Activated CD4-positive, alpha-beta T cell treated with anti-CD3 and anti-CD28 coated beads for 48 hours (primary cell): ENCODE data around the gene GLTP.
"Not testable (repeated sequence)": the region's sequence is repeated elsewhere in the genome, so short reads cannot be mapped to it uniquely, and the experiment has no call there.

ENCODE experiments used
- DNase-seq: peaks from one replicate; pipeline ENCODE4 v3.0.0-alpha.2; 2020

GLTP gene

DNA sequence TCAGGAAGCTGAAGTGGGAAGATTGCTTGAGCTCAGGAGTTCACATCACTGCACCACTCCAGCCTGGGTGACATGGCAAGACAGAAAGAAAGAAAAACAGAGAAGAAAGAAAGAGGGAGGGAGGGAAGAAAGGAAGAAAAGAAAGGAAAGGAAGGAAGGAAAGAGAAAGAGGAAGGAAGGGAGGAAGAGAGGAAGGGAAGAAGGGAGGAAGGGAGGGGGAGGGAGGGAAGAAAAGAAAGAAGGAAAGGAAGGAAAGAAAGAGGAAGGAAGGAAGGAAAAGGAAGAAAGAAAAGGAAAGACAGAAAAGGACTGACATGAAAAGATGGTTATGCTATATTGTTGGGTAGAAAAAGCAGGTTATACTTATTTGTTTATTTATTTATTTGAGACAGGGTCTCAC is 3.9 kb downstream of the GLTP start:
- DNase-seq, result no peak

DNA sequence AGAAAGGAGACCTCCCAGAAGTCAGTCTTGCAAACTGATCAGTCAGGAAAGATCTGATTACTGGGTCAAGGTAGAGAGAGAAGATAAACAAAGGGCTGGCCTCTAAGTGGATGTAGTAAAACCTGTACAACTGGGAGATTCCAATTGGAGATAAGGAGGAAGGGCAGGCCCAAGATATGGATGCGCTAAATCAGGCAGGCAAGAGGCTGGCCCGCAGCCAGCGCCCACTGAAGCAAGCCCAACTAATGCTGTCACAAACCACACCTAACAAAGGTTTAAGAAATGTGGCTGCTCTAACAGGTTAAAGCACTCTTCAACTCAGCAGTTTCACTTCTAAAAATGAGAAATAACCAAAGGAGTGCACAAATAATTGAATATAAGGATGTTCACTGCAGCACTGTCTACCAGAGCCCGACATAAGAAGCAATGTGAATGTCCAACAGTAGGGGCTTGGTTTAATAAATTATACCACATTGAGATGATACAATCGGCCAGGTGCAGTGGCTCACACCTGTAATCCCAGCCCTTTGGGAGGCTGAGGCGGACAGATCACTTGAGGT is 4.7 kb downstream of the GLTP start:
- no peak for DNase-seq

DNA sequence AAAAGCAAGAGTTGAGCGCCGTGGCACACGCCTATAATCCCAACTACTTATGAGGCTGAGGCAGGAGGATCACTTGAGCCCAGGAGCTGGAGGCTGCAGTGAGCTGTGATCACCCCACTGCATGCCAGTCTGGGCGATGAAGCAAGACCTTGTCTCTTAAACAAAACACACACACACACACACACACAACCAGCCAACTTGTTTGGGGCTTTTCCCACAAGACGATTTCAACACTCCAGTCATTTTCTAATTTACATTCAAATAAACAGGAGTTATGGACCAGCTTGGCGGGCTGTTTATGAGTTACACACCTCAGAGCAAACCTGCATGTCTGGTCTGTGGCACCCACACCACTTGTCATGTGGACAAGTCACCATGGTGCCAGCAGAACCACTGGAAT is 6.7 kb downstream of the GLTP start:
- no peak for DNase-seq

GRCh38 chr12:109871668-109872314 is 8.6 kb downstream of the GLTP start:
- DNase-seq, result no peak

DNA sequence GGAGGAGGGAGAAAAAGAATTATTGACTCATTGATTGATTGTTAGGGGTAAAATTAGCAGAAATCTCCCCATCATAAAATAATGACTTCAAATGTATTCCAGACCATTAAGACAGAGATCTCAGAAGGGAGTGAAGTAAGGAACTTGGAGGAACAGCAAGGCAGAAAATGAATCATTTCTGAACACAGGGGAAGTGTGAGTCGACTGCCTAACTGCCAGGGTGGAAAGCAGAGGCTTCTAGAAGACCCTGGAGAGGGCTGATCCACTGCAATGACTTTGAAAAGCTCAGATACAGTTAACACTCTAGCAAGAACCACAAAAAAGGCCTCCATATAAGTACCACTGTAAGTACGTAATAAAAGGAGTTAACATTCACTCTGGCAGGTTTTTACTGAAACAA is 9.7 kb downstream of the GLTP start:
- no peak for DNase-seq

GRCh38 chr12:109868182-109869051 is 11.9 kb downstream of the GLTP start:
- no peak for DNase-seq

DNA sequence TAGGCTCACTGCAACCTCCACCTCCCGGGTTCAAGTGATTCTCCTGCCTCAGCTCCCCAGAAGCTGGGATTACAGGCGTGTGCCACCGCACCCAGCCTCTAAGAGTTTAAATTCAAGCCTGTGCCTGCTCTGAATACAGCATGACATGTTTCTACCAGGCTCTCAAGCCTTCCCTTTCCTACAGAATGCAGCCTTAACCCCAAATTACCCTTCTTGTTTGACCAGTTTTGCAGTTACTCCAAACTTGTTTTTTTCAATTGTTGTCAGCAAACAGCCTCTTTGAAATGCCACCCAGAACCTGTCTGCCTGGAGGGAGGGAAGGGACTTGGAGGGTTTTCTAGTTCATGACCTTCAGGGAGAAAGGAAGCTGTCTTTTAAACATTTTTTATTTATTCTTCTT is 15.4 kb downstream of the GLTP start:
- no peak for DNase-seq

DNA sequence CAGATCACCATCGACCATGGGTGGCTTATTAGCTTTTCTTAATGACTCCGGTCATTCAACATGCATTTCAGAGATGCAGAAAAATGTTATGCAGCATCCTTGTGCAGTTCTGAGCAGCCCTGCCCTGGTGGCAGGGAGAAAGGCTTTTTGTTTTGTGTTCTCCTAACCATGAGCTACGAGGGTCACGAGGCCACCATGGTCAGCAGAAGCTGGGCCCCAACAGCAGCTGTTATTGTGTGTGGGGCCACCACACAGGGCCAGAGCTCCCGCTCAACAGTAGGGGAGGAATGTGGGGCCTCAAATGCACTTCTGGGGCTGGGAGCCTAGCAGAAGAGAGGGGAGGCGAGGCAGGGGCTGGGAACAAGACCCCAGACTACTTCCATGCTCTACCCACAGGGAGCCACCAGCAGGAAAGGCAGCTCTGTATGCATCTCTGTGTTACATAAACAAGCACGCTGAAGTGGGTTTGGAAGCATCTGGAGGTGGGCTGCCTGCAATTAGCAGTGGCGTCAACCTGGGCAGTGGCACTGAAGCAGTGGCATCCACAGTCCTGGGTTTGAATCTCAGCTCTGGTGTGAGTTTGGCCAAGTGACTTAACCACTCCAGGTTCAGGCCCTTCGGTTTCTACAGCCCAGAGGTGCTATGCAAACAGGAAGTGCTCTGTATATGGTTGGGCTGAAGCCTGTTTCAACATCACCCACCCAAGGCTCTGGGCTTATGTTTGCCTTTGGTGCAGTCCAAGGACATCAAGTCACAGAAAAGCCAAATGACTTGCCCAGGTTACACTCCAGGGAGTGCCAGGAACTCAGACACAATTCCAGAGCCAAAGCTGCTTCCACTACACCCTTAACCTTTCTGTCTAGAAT is 16.3 kb downstream of the GLTP start:
- no peak for DNase-seq

DNA sequence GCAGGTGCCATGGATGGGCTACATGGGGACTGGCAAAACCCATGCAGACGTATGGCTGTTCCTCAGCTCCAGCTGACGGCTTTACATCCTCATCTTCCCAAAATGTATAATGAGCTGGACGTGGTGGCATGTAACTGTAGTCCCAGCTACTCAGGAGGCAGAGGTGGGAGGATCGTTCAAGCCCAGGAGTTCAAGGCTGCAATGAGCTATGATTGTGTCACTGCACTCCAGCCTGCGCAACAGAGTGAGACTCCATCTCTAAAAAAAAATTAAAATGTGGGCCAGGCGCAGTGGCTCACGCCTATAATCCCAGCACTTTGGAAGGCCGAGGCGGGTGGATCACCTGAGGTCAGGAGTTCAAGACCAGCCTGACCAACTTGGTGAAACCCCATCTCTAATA is 17.9 kb downstream of the GLTP start:
- DNase-seq, result not testable (repeated sequence)

DNA sequence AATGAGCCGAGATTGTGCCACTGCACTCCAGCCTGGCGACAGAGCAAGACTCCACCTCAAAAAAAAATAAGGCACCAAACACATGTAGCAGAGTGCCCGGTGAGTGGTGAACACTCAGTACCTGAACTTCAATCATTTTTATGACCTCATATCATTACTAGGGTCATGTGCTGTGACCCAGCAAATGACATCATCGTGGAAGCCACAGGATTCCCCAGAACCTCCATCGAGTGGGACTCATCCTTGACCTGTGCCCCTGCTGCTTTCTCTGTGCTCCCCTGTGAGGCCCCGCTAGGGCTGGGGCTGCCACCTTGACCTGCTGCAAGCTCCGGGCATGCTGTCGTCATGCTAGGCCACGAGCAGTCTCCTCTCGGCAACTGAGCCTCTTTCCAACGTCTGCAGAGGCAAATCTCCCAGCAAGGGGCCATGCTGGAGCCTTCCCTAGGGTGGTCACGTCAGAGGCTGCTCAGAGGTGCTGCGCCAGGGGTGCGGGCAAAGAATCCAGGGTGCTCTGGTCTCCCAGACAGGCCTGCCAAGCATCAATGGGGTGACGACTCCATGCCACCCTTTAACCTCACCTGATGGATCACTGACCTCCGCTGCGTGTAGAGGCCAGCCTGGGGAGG is 18.5 kb downstream of the GLTP start:
- DNase-seq, result no peak

DNA sequence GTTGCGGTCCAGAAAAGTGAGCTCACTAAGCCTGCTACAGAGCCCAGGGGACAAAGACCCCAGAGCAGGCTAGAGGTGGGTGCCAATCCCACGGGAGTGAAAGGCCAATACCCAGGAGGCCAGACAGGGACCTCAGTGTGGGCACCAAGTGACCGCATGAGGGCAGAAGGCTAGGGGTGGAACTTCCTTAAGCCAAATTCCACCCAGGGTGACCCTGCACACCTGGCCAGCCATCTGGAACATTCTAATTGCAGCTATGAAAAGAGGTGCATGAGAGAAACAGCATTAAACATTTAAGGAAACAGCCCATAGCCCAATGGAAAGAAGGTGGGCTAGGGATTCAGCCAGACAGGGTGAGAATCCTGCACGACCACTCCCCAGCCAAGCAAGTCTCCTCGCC is 19.4 kb downstream of the GLTP start:
- no peak for DNase-seq

GRCh38 chr12:109858764-109859163 is 21.6 kb downstream of the GLTP start:
- no peak for DNase-seq

GRCh38 chr12:109857715-109858114 is 22.6 kb downstream of the GLTP start:
- no peak for DNase-seq

GRCh38 chr12:109855377-109855776 is 25.0 kb downstream of the GLTP start:
- no peak for DNase-seq

DNA sequence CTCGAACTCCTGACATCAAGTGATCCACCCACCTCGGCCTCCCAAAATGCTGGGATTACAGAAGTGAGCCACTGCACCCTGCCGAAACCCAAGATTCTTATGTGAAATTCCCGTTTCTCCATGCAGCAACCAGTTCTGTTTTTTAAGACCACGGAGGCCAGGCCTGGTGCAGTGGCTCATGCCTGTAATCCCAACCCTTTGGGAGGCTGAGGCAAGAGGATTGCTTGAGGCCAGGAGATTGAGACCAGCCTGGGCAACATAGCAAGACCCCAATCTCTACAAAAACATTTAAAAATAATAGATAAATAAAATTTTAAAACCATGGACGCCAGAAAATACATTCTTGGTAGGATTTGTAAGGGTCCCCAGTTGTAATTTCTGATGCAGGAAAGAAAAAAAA is 29.8 kb downstream of the GLTP start:
- DNase-seq, result not testable (repeated sequence)

DNA sequence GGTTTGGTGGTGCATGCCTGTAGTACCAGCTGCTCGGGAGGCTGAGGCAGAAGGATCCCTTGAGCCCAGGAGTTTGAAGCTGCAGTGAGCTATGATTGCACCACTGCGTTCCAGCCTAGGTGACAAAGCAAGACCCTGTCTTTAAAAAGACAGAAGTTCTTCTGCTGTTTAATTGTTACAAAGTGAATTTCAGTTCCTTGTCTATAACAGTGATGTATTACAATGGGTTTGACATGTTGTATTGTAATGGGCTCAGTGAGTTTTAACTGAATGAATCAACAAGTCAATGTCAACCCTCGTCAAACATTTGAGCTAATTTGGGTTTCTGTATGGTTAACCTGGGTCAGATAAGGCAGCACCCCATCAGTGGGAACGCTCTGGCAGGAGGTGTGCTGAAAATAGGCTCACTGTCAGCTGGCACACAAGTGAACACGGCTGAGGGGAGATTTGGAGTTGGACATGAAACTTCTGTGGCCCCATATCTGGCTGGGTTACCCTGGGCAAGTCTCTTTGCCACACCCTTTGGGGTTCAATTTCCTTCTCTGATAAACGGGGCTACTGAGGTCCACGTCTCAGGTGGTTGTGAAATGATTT is 33.1 kb downstream of the GLTP start:
- no peak for DNase-seq

DNA sequence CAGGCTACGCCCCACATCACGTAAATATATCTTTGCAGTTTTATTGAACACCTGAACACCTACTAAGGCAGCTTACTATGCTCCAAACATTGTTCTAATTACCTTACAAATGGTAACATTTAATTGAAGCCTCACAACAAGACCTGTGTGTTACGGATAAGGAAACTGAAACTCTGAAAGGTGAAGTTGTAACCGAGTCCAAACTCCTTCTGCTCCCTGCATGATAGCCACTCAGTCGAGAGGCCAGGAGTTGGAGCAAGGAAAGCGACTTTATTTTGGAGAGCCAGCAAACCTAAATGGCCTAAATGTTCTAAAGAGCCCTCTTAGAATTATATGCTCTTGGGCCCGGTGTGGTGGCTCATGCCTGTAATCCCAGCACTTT is 34.5 kb downstream of the GLTP start:
- no peak for DNase-seq

- DNase-seq, result peak; percentile 95
Observed at GRCh38 chr12:109844983-109845823, 35.1 kb downstream of the GLTP start.

GRCh38 chr12:109844091-109844490 is 36.2 kb downstream of the GLTP start:
- no peak for DNase-seq

DNA sequence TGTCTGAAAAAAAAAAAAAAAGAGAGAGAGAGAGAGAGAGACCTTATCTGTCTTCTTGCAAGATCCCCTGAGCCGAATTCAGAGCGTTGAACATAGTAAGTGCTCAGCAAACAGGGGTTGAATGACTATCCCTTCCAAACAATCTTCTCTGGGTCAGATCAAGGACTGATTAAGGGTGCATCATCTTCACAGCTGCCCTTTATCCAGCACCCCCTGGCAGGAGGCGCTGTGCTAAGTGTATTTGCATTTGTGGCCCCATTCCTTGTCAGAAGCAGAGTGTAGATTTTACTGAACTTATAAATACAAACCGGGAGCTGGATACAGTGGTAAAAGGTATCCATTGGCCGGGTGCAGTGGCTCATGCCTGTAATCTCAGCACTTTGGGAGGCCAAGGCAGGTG is 38.3 kb downstream of the GLTP start:
- DNase-seq, result no peak

GRCh38 chr12:109841356-109841755 is 39.0 kb downstream of the GLTP start:
- DNase-seq, result no peak
